H1 (cell line): Measurements from ENCODE around the gene PDE4D. TPM values are rescaled to one million over a fixed set of nuclear protein-coding genes. Genes with fewer than 3 reads are reported as not detected.

Experiments
- CBX5 ChIP-seq: fragments of 300-800, 300-1000 bp; sonication (generic); IDR thresholded peaks from 2 replicates; pipeline ENCODE4 v1.7.1; 2016; ENCODE audit warnings: antibody characterized with exemption, low read length, low read depth
- CEBPB ChIP-seq: IDR thresholded peaks from 2 replicates; pipeline ENCODE4 v1.6.1; 2012; ENCODE audit warnings: low read depth, low read length
- PHF8 ChIP-seq: fragments of 200-600 bp; sonication (generic); conservative IDR thresholded peaks from 2 replicates; pipeline ENCODE4 v1.7.1; 2012; ENCODE audit warnings: low read depth, mild to moderate bottlenecking, inconsistent platforms, low read length, moderate library complexity
- SIN3A ChIP-seq, 2 experiments: IDR thresholded peaks in 1 of 2; conservative IDR thresholded peaks in 1 of 2; 2 replicates each; pipeline ENCODE4 v1.6.1; 2011 to 2012; ENCODE audit warnings: low read length in 2 of 2, improper control_type of control experiment in 1 of 2, low read depth in 1 of 2, mild to moderate bottlenecking in 1 of 2
- SP2 ChIP-seq: IDR thresholded peaks from 2 replicates; pipeline ENCODE4 v1.6.1; 2012; ENCODE audit warnings: mild to moderate bottlenecking, low read length, inconsistent platforms
- YY1 ChIP-seq: IDR thresholded peaks from 2 replicates; pipeline ENCODE4 v1.6.1; 2011; ENCODE audit warnings: low read depth, mild to moderate bottlenecking, low read length
- ZNF274 ChIP-seq: IDR thresholded peaks from 2 replicates; pipeline ENCODE4 v1.7.0; 2012; ENCODE audit warnings: low read length, borderline replicate concordance; ENCODE audit errors: extremely low read depth
- polyA plus RNA-seq, 7 experiments: library from polyadenylated mRNA; depleted of rRNA in 3 of 7; stranded (reverse) in 5 of 7; unstranded in 2 of 7; fragments of >200 nt in 5 of 7; fragments of 200-250 nt in 2 of 7; gene quantifications; 1 replicate in 5 of 7; 2 replicates in 1 of 7; 4 replicates in 1 of 7; pipeline versions ENCODE4 v1.2.1 to v1.2.3, GENCODE V29; 2011 to 2013; ENCODE audit warnings: missing spikeins in 2 of 7, mixed read lengths in 2 of 7
- total RNA-seq: library from RNA; stranded (reverse); fragmentation: NEBNext Ultra II Directional; extraction: Animal tissue kit (Norgen Biotek cat#: 25700); gene quantifications from 2 replicates; pipeline ENCODE4 v1.2.1, GENCODE V29; 2021
- TF ChIP-seq, protein P1 (sequence below), 3 experiments: IDR thresholded peaks; 1 replicate in 2 of 3; 2 replicates in 1 of 3; pipeline versions ENCODE4 v1.5.1 to v1.6.1; 2011; ENCODE audit warnings: low read length in 3 of 3, mild to moderate bottlenecking in 3 of 3, inconsistent platforms in 2 of 3, low read depth in 1 of 3, moderate library complexity in 1 of 3; ENCODE audit not compliant: insufficient read depth in 1 of 3; ENCODE audit errors: control extremely low read depth in 1 of 3
- TF ChIP-seq, protein P2 (sequence below): IDR thresholded peaks from 2 replicates; pipeline ENCODE4 v1.6.1; 2012; ENCODE audit warnings: inconsistent platforms

Gene PDE4D
- total and polyA plus RNA-seq, 2 of the 8 experiments (the other 6 are each of a cell fraction or from before 2014, with no cell fraction given): 2.3 to 3.7 TPM

DNA sequence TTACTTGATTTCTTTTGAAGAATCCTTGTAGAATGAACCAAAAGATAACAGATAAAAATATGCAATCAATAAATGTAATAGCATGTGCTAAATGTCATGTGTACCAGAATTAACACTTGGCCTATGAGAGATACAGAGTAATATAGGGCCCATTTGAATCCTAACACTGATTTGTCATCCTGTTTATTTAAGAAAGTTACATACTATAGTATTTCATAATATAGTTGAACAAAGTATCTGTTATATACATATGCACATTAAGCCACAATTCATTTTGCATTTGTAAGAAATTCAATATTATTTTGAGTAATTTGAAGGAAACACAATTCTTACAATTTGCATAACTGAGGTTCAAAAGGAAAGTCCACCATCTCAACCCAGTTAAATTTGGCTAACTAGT, 389.5 kb downstream of the PDE4D start (continued):
- TF ChIP-seq, protein P1, sequence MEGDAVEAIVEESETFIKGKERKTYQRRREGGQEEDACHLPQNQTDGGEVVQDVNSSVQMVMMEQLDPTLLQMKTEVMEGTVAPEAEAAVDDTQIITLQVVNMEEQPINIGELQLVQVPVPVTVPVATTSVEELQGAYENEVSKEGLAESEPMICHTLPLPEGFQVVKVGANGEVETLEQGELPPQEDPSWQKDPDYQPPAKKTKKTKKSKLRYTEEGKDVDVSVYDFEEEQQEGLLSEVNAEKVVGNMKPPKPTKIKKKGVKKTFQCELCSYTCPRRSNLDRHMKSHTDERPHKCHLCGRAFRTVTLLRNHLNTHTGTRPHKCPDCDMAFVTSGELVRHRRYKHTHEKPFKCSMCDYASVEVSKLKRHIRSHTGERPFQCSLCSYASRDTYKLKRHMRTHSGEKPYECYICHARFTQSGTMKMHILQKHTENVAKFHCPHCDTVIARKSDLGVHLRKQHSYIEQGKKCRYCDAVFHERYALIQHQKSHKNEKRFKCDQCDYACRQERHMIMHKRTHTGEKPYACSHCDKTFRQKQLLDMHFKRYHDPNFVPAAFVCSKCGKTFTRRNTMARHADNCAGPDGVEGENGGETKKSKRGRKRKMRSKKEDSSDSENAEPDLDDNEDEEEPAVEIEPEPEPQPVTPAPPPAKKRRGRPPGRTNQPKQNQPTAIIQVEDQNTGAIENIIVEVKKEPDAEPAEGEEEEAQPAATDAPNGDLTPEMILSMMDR (IDR thresholded peaks at IDR 0.05; ENCODE audit: control extremely low read depth in 1 of 3, insufficient read depth in 1 of 3, low read depth in 1 of 3, low read length in 3 of 3): no peak
- TF ChIP-seq SIN3A (conservative IDR thresholded peaks at IDR 0.05 in 1 of 2, IDR thresholded peaks at IDR 0.05 in 1 of 2; ENCODE audit: low read depth in 1 of 2, low read length in 2 of 2) (no peak), CBX5 (no peak), PHF8 (no peak), CEBPB (no peak), SP2 (no peak), ZNF274 (no peak), YY1 (no peak)
- TF ChIP-seq, protein P2, sequence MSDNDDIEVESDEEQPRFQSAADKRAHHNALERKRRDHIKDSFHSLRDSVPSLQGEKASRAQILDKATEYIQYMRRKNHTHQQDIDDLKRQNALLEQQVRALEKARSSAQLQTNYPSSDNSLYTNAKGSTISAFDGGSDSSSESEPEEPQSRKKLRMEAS: no peak
- TF ChIP-seq, all 59 proteins: peak for 0
